HG03460 (cell line): Measurements from ENCODE around the gene CTDP1.

Source experiments
- ATAC-seq: cut with Tn5 transposase; IDR thresholded peaks from one replicate; pipeline ENCODE4 v1.9.1; 2021; ENCODE audit not compliant: unreplicated experiment

CTDP1 gene

DNA sequence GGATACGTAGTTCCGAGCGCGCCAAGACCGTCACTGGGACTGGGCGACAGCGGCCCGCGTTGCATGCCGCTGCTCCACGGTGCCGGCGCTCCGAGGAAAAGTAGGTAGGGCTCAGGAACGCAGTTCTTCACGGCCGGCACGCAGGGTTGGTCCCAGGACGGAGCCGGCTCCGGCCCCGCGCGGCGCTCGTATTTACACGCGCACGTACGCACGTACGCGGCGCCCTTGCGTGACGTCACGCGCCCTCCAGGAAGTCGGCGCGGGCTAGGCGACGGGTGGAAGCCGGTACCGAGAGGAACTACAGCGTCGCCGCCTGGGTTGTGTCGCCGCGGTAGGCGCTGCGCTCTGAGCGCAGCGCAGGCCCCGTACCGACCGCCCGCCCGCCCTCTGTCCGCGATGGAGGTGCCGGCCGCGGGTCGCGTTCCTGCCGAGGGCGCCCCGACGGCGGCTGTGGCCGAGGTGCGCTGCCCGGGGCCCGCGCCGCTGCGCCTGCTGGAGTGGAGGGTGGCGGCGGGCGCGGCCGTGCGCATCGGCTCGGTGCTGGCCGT lies at the start of gene CTDP1:
TSS of gene CTDP1 (plus strand) at position 252 of the 548 bp plus-strand sequence. CDS start at position 397, 145 bp downstream.
- ATAC-seq = peak; percentile 58

GRCh38 chr18:79630281-79631095 lies 49.1 kb upstream of the CTDP1 start:
- no peak for ATAC-seq

GRCh38 chr18:79631096-79631507 lies 48.5 kb upstream of the CTDP1 start:
- no peak for ATAC-seq

DNA sequence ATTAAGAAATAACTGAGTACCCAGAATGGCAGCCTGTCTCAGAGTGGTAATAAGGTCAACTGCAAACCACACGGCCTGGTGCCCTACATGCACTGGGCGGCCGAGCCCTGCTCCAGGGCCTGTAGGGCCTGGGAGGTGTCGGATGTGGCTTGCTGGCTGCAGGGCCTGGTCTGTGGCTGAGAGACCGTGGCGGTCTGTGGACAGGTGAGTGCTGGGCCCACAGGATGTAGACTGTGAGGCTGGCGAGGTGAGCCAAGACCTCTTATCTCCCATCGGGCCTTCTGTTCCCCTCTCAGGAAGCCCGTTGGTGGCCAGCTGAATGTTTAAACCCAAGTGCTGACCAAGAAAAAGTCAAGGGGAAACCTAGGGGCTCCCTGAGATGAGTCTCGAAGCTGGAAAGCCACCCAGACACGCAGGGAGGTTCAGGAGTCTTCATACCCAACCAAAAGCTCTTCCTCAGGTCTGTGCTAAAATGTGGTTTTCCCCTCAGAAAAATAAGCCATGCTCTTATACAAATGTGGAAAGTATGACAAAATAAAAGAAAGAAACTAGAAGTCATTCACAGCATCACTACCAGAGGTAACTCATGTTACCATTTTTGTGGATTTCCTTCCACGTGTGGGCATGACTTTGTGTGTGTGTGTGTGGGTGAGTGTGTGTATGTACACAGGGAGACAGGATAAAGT lies 47.7 kb upstream of the CTDP1 start:
- ATAC-seq = no peak

DNA sequence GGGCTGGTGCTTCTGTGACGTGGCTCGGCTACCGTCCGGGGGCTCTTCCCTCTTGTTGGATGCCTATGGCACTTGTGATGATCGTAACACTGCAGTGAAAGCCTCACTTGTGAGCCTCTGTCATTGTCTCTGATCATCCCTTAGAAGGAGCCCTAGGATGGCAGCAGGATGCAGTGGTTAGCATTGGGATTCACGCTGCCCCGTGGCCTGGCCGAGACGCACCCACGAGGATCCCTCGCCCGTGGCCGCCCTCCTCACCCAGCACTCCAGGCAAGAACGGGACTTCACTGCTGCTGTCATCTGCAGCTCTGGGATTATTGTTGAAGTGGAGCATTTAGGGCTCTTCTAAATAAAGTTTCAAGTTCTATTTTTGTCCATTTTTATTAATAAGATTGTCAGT lies 46.8 kb upstream of the CTDP1 start:
- ATAC-seq = no peak

- ATAC-seq = no peak
Observed at GRCh38 chr18:79634186-79634585, 45.4 kb upstream of the CTDP1 start.

GRCh38 chr18:79634593-79635426 lies 44.8 kb upstream of the CTDP1 start:
- no peak for ATAC-seq

DNA sequence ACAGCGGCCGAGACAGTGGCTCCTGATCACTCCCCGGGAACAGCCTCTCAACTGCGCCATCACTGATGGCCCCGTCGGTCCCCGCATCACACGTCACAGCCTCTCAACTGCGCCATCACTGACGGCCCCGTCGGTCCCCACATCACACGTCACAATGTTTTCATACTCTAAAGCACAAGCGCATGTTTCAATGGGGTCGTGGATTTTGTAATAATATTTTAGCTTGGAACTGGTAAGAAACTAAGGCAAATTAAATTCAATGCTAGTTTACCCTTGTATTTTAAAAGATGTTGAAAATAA lies 44.2 kb upstream of the CTDP1 start:
- ATAC-seq = no peak

GRCh38 chr18:79637181-79637920 lies 42.3 kb upstream of the CTDP1 start:
- ATAC-seq = no peak

DNA sequence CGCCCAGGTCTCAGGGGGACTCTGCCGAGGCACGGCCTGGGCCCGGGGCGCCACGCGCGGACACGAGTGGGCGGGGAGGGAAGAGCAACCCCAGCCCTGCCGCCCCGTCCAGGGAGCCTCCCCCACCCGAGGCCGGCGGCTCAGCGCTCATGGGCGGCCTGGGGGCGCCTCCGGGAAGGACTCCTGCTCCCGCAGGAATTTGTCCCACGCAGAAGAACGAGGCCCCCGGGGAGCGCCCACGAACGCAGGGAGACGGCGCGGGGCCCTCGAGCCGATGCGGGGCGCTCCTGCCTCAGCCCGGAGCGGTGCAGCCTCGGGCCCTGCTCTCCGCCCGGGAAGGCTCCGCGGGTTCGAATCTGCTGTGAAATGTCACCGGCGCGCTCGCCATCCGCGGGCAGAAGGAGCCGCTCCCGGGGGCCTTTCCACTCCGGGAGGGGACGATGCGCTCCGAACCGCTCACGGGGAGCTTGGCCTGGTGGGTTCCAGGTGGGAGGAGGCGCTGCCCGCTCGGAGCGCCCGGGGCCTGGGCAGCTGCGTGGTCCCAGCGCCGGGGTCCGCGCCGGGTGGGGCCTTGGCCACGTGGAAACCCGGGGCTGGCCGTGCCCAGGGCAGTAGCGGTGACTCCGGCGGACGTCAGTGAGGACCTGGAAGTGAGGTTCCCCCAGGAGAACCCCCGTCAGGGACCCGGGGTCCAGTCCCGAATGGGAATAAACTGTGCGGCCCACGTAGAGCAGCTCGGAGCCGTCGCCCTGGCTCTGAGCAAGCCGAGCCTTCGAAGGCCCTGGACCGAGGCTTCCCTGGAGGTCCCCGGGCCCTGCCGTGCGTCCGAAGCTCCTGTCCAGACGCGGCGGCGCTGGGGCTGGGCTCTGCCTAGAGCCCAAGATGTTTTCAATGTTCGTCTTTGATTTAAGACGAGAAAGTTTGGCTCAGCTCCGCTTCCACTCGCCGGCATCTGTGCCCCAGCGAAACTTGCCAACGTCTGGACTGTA lies 41.4 kb upstream of the CTDP1 start:
- no peak for ATAC-seq

DNA sequence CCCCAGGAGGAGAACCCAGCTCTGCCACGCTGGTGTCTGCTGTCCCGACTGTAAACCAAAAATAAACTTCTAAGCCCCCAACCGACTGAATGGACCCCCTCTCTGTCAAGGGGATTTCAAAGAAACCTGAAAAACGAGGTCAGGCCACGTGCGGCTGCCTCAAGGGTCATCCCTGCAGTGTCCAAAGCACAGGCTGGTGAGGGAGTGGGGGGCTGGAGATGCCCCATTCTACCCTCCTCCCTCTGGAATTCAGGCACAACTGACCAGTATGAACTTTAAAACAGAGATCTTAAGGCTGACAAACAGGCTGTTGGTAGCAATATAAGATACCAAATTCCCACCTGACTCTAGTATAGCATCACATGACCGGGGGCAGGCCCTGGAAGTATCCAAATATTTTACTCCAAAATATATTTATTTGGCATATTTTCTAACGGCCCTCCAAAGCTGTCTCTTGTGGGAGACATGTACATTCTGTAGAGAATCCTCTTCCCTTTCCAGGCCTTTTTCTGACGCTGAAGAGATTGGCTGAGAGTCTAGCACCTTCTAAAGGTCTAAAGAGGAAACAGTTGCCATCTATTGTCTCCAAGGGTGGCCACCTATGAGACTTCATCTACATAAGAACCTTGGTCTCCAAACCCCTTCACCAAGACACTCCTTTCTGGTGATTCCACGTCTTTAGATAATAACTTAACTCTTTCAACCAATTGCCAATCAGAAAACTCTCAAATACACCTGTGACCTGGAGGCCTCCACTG lies 40.4 kb upstream of the CTDP1 start:
- no peak for ATAC-seq

- no peak for ATAC-seq
Observed at GRCh38 chr18:79640064-79640672, 39.4 kb upstream of the CTDP1 start.

DNA sequence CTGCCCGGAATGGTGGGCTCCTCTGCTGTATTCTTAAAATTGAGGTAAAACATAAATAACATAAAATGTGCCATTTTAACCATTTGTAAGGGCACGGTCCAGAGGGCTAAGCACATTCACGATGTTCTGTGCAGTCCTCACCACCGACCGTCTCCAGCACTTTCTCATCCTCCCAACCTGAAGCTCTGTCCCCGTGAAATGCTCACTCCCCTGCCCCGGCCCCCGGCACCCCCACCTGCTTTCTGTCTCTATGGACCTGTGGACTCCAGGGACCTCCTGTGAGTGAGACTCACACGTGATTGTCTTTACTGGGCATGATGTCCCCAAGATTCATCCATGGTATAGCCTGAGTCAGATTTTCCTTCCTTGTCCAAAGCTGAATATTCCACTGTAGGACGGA lies 38.7 kb upstream of the CTDP1 start:
- ATAC-seq = no peak

DNA sequence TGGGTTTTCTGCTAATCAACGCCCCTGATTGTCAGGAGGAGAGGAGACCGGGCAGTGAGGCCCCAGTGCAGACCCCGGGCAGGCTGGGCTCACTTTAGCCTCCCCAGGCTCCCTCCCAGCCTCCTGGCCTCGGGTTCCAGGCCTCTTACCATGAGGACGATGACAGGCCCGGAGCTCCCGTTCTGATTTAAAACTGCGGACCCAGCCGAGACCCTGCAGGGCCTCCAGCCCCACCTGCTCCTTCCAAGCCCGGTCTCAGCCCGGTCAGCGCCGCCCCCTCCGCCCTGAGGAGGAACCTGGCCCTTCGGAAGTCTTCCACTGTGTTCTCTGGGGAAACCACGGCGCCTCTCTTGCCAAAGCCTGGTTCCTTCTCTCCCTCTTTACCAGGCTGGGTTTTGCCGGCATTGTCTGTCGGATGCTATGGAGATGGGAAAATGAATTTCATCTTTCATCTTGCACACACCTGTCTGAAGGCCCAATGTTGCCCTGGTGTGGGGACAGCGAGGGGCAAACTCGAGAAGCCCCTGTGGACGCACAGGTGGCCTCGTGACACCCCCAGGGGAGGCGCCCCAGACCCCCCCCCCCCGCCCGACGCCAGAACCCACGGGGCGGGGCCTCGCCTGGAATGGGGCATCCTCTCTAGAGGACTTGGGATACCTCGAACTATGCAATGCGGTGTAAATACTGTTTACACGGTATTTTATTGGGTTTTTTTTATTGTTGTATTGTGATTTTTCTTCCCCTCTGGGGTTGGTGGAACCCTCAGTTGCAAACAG lies 37.7 kb upstream of the CTDP1 start:
- no peak for ATAC-seq

DNA sequence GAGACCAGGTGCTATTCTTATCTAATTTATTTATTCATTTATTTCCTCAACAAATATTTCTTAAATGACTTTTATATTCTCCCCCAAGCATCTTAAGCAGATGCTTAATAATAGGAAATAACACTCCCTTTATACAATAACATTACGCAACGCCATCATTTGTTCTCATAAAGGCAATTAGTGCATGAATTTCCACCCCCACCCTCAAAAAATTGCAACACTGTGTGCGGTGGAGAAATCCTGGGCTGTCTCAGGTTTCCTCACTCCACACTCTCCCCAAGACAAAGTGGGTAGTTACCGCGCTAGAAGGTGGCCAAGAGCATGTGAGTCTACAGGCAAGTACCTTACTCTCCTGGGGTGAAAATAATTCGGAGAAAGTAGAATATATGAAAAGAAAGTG lies 37.0 kb upstream of the CTDP1 start:
- no peak for ATAC-seq

- no peak for ATAC-seq
Observed at GRCh38 chr18:79643054-79643984, 36.3 kb upstream of the CTDP1 start.
